ENCODE measurements around the gene LSMEM2. TPM values are rescaled to one million over a fixed set of nuclear protein-coding genes. Genes with fewer than 3 reads are reported as not detected.
"Not testable (repeated sequence)": the region's sequence is repeated elsewhere in the genome, so short reads cannot be mapped to it uniquely, and the experiment has no call there.

The LSMEM2 gene
- total and polyA plus RNA-seq, 4 donors: 0.51 to 1.3 TPM; not detected in 2

- intact Hi-C loops (cut with DNase I): no loop called here
- H3K36me3 ChIP-seq (ENCODE audit: control insufficient read depth in 1 of 2, insufficient read depth in 2 of 2, low read length in 1 of 2): no peaks in the 10 kb centered on the region
- H3K9me3 ChIP-seq (ENCODE audit: control insufficient read depth, low read length): no peaks in the 10 kb centered on the region
- peaks cover 0 to 2% of the 10 kb centered on the region in 2 donors for H3K4me1 ChIP-seq (ENCODE audit: control insufficient read depth in 1 of 2, insufficient read depth in 2 of 2, low read length in 2 of 2)
- ATAC-seq (ENCODE audit: low FRiP score) (peak; percentile 6), DNase-seq (peak; percentile 85 to 91)
- no peak overlapping the region for H3K4me3 ChIP-seq (ENCODE audit: low read length in 2 of 2)
- peak overlapping the region in 1 of 2 donors; percentile 54 for H3K27ac ChIP-seq (ENCODE audit: low read depth in 1 of 2, low read length in 2 of 2)
- 29 to 37% methylated on average over 14 of the region's 14 CpGs for WGBS, 2 donors
- no peaks in the 10 kb centered on the region for H3K27me3 ChIP-seq (ENCODE audit: control insufficient read depth in 1 of 2, insufficient read depth in 2 of 2, low read length in 1 of 2)
Measured at GRCh38 chr3:50242851-50243542, 35.9 kb upstream of the LSMEM2 start.

- no peak for DNase-seq
- Histone ChIP-seq H3K9me3 (ENCODE audit: control insufficient read depth, low read length) (no peaks in the 10 kb centered on the region), H3K27ac (ENCODE audit: low read depth in 1 of 2, low read length in 2 of 2) (peak overlapping the region in 1 of 2 donors; percentile 29), H3K4me3 (ENCODE audit: low read length in 2 of 2) (no peak overlapping the region), H3K4me1 (ENCODE audit: control insufficient read depth in 1 of 2, insufficient read depth in 2 of 2, low read length in 2 of 2) (peaks cover 0 to 2% of the 10 kb centered on the region in 2 donors), H3K27me3 (ENCODE audit: control insufficient read depth in 1 of 2, insufficient read depth in 2 of 2, low read length in 1 of 2) (no peaks in the 10 kb centered on the region), H3K36me3 (ENCODE audit: control insufficient read depth in 1 of 2, insufficient read depth in 2 of 2, low read length in 1 of 2) (no peaks in the 10 kb centered on the region)
- no peak for ATAC-seq (ENCODE audit: low FRiP score)
- intact Hi-C loops (cut with DNase I): no loop called here
- WGBS, 2 donors: 52 to 60% methylated on average over 4 of the region's 4 CpGs
Measured at GRCh38 chr3:50243543-50243895, 35.4 kb upstream of the LSMEM2 start.

DNA sequence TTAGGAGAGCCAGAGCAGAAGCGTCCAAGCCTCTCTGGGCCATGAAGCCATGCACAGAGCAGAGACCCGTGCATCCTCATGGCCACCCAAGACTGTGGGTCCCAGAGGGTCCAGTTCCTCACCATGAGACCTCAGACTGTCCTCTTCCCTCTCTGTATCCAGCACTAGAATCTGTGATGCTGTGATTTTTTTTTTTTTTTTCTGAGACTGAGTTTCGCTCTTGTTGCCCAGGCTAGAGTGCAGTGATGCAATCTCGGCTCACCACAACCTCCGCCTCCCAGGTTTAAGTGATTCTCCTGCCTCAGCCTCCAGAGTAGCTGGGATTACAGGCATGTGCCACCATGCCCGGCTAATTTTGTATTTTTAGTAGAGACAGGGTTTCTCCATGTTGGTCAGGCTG lies 34.1 kb upstream of the LSMEM2 start:
- ATAC-seq (ENCODE audit: low FRiP score); H3K4me1 ChIP-seq (ENCODE audit: control insufficient read depth in 1 of 2, insufficient read depth in 2 of 2, low read length in 2 of 2): not testable (repeated sequence)

DNA sequence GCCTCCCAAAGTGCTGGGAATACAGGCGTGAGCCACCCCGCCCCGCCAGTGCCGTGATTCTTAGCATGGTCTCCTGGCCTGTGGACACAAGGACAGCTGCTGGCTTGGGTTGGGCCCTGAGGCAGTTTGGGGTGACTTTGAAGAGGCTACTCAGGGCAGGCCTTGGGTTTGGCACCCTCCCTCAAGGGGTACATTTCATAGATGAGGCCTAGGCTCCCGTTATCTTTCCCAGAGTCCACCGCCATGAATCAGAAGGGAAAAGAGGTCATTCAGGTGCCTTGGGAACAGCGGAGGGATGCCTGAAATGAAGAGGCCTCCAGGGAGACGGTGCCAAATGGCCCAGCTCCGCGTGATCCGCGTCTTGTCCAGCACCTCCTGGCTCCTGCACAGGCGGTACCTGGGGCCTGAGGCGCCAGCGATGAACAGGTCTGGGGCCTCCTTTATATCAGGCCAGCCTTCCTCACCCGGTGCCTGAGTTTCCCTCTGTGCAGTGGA lies 33.6 kb upstream of the LSMEM2 start:
- peak in 1 of 2 donors; percentile 50 for DNase-seq
- H3K4me3 ChIP-seq (ENCODE audit: low read length in 2 of 2): no peak overlapping the region
- no peaks in the 10 kb centered on the region for H3K27me3 ChIP-seq (ENCODE audit: control insufficient read depth in 1 of 2, insufficient read depth in 2 of 2, low read length in 1 of 2)
- no peaks in the 10 kb centered on the region for H3K36me3 ChIP-seq (ENCODE audit: control insufficient read depth in 1 of 2, insufficient read depth in 2 of 2, low read length in 1 of 2)
- WGBS, 2 donors: 50 to 55% methylated on average over 15 to 16 of the region's 16 CpGs
- peaks cover 0 to 2% of the 10 kb centered on the region in 2 donors for H3K4me1 ChIP-seq (ENCODE audit: control insufficient read depth in 1 of 2, insufficient read depth in 2 of 2, low read length in 2 of 2)
- H3K9me3 ChIP-seq (ENCODE audit: control insufficient read depth, low read length): no peaks in the 10 kb centered on the region
- H3K27ac ChIP-seq (ENCODE audit: low read depth in 1 of 2, low read length in 2 of 2): no peak overlapping the region
- intact Hi-C loops (cut with DNase I): loop anchor here in 1 of 2 donors (2.0 kb wide), 1 partner anchor 18 kb away; no protein-coding TSS in a partner anchor
- no peak for ATAC-seq (ENCODE audit: low FRiP score)

More for the DNA sequence above, 34.1 kb upstream of the LSMEM2 start:
- DNase-seq: peak in 1 of 2 donors; percentile 51
- H3K27me3 ChIP-seq (ENCODE audit: control insufficient read depth in 1 of 2, insufficient read depth in 2 of 2, low read length in 1 of 2); H3K36me3 ChIP-seq (ENCODE audit: control insufficient read depth in 1 of 2, insufficient read depth in 2 of 2, low read length in 1 of 2); H3K27ac ChIP-seq (ENCODE audit: low read depth in 1 of 2, low read length in 2 of 2); H3K4me3 ChIP-seq (ENCODE audit: low read length in 2 of 2); H3K9me3 ChIP-seq (ENCODE audit: control insufficient read depth, low read length): not testable (repeated sequence)
- intact Hi-C loops (cut with DNase I): loop anchor here in 1 of 2 donors (2.0 kb wide), 1 partner anchor 18 kb away; no protein-coding TSS in a partner anchor
- WGBS, 2 donors: 77 to 78% methylated on average over 6 of the region's 6 CpGs

GRCh38 chr3:50245831-50246516 lies 32.9 kb upstream of the LSMEM2 start:
- WGBS, 2 donors: 1 to 2% methylated on average over 20 to 25 of the region's 25 CpGs
- no peak overlapping the region for H3K4me3 ChIP-seq (ENCODE audit: low read length in 2 of 2)

DNA sequence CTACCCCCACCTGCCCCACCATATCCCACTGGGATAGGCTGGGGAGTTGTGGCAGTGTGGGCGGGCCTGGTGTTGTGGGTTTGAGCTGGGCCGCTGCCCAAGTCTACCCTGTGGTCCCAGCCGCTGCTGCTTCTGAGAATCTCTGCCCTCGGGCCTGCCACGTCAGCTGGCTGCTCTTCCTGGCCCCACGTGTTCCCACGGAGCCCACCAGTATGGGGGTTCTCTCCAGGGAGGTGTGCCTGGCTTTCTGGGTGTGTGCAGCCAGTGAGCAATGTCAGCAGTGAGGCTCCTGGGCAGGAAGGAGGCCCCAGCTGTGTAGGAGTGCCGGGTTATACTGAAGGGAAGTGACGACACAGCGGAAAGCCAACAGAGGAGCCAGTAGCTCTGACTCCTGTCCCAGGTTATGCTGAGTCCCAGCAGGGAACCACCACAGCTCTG lies 32.4 kb upstream of the LSMEM2 start:
- peak; percentile 34 for ATAC-seq (ENCODE audit: low FRiP score)
- Histone ChIP-seq H3K27me3 (ENCODE audit: control insufficient read depth in 1 of 2, insufficient read depth in 2 of 2, low read length in 1 of 2) (no peaks in the 10 kb centered on the region), H3K27ac (ENCODE audit: low read depth in 1 of 2, low read length in 2 of 2) (peak overlapping the region in 1 of 2 donors; percentile 28), H3K9me3 (ENCODE audit: control insufficient read depth, low read length) (no peaks in the 10 kb centered on the region), H3K4me1 (ENCODE audit: control insufficient read depth in 1 of 2, insufficient read depth in 2 of 2, low read length in 2 of 2) (peaks cover 0 to 2% of the 10 kb centered on the region in 2 donors), H3K36me3 (ENCODE audit: control insufficient read depth in 1 of 2, insufficient read depth in 2 of 2, low read length in 1 of 2) (no peaks in the 10 kb centered on the region), H3K4me3 (ENCODE audit: low read length in 2 of 2) (no peak overlapping the region)
- intact Hi-C loops (cut with DNase I): no loop called here
- 26 to 27% methylated on average over 10 of the region's 10 CpGs for WGBS, 2 donors
- DNase-seq: peak; percentile 69 to 83

More at GRCh38 chr3:50245831-50246516, 32.9 kb upstream of the LSMEM2 start:
- ATAC-seq (ENCODE audit: low FRiP score): peak; percentile 90
- intact Hi-C loops (cut with DNase I): loop anchor here in 1 of 2 donors (2.0 kb wide), 1 partner anchor 19 kb away; no protein-coding TSS in a partner anchor
- H3K27ac ChIP-seq (ENCODE audit: low read depth in 1 of 2, low read length in 2 of 2): peak overlapping the region in 1 of 2 donors; percentile 30
- no peaks in the 10 kb centered on the region for H3K36me3 ChIP-seq (ENCODE audit: control insufficient read depth in 1 of 2, insufficient read depth in 2 of 2, low read length in 1 of 2)
- no peaks in the 10 kb centered on the region for H3K27me3 ChIP-seq (ENCODE audit: control insufficient read depth in 1 of 2, insufficient read depth in 2 of 2, low read length in 1 of 2)
- H3K4me1 ChIP-seq (ENCODE audit: control insufficient read depth in 1 of 2, insufficient read depth in 2 of 2, low read length in 2 of 2): peaks cover 0 to 2% of the 10 kb centered on the region in 2 donors
- DNase-seq: peak; percentile 95 to 98
- no peaks in the 10 kb centered on the region for H3K9me3 ChIP-seq (ENCODE audit: control insufficient read depth, low read length)

DNA sequence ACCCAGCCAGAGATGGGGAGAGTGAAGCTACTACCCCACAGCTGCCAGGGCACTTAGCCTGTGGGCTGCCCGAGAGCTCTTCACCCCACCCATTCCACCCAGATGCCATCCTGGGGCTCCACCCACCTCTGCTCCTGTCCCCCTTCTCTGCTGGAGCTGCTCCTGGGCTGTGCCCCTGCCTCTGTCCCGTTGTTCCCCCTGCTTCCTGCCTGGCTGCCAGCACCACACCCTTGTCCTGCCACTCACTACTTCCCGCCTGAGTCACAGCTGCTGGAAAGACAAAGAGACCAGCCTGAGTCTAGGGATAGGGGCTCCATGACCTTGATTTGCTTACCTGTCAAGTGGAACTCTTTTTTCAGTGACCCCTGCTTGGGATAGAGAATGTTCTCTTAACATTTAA lies 30.5 kb upstream of the LSMEM2 start:
- H3K27ac ChIP-seq (ENCODE audit: low read depth in 1 of 2, low read length in 2 of 2): peak overlapping the region in 1 of 2 donors; percentile 23
- H3K4me1 ChIP-seq (ENCODE audit: control insufficient read depth in 1 of 2, insufficient read depth in 2 of 2, low read length in 2 of 2): no peaks in the 10 kb centered on the region
- peaks cover 0 to 2% of the 10 kb centered on the region in 2 donors for H3K36me3 ChIP-seq (ENCODE audit: control insufficient read depth in 1 of 2, insufficient read depth in 2 of 2, low read length in 1 of 2)
- H3K4me3 ChIP-seq (ENCODE audit: low read length in 2 of 2): no peak overlapping the region
- WGBS, 2 donors: 2 to 4% methylated on average over 3 of the region's 3 CpGs
- ATAC-seq (ENCODE audit: low FRiP score): peak; percentile 17
- intact Hi-C loops (cut with DNase I): no loop called here
- H3K27me3 ChIP-seq (ENCODE audit: control insufficient read depth in 1 of 2, insufficient read depth in 2 of 2, low read length in 1 of 2): no peaks in the 10 kb centered on the region
- DNase-seq: peak; percentile 80 to 84
- no peaks in the 10 kb centered on the region for H3K9me3 ChIP-seq (ENCODE audit: control insufficient read depth, low read length)

DNA sequence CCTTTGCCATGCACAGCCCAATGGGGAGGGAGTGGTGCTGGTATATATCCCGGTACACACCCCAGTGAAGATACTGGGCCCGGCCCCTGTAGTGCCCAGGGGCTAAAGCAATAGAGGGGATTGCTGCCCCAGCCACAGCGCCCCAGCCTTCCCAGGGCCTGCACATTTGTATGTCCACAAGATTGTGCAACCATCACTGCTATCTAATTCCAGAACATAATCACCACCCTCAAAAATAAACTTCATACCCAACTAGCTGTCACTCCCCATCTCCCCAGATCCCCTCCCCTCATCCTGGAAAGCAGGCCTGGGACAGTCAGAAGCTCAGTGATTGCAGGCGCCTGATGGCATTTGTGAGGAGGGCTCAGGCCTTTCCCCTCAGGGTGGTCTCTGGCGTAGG lies 29.4 kb upstream of the LSMEM2 start:
- intact Hi-C loops (cut with DNase I): no loop called here
- Histone ChIP-seq H3K4me3 (ENCODE audit: low read length in 2 of 2) (no peak overlapping the region), H3K4me1 (ENCODE audit: control insufficient read depth in 1 of 2, insufficient read depth in 2 of 2, low read length in 2 of 2) (no peaks in the 10 kb centered on the region), H3K27ac (ENCODE audit: low read depth in 1 of 2, low read length in 2 of 2) (no peak overlapping the region), H3K9me3 (ENCODE audit: control insufficient read depth, low read length) (no peaks in the 10 kb centered on the region), H3K27me3 (ENCODE audit: control insufficient read depth in 1 of 2, insufficient read depth in 2 of 2, low read length in 1 of 2) (no peaks in the 10 kb centered on the region), H3K36me3 (ENCODE audit: control insufficient read depth in 1 of 2, insufficient read depth in 2 of 2, low read length in 1 of 2) (peaks cover 0 to 2% of the 10 kb centered on the region in 2 donors)
- 84 to 87% methylated on average over 5 of the region's 5 CpGs for whole genome bisulfite sequencing, 2 donors
- ATAC-seq (ENCODE audit: low FRiP score) (no peak), DNase-seq (no peak)
